ENCODE data around the gene PLBD2.

GRCh38 chr12:113345318-113345717 lies 13.1 kb upstream of the PLBD2 start:
- TF ChIP-seq CTCF (conservative IDR thresholded peaks at IDR 0.05; ENCODE audit: low read depth, low read length) (no peak), EZH2 (IDR thresholded peaks at IDR 0.05; ENCODE audit: low read length, unreplicated experiment) (no peak), EZH2phosphoT487 (IDR thresholded peaks at IDR 0.05; ENCODE audit: borderline replicate concordance, low read length) (no peak)
